GM12892 (cell line): Measurements from ENCODE around the gene PRR27.

ENCODE experiments used
- POLR2A ChIP-seq: IDR thresholded peaks from 2 replicates; pipeline ENCODE4 v1.6.1; 2011; ENCODE audit warnings: low read depth, low read length, control low read depth
- POLR2AphosphoS5 ChIP-seq: IDR thresholded peaks from 2 replicates; pipeline ENCODE4 v1.6.1; 2011; ENCODE audit warnings: low read depth, low read length, control low read depth
- TAF1 ChIP-seq: IDR thresholded peaks from 2 replicates; pipeline ENCODE4 v1.6.1; 2011; ENCODE audit warnings: low read depth, mild to moderate bottlenecking, control low read depth, low read length, borderline replicate concordance

DNA sequence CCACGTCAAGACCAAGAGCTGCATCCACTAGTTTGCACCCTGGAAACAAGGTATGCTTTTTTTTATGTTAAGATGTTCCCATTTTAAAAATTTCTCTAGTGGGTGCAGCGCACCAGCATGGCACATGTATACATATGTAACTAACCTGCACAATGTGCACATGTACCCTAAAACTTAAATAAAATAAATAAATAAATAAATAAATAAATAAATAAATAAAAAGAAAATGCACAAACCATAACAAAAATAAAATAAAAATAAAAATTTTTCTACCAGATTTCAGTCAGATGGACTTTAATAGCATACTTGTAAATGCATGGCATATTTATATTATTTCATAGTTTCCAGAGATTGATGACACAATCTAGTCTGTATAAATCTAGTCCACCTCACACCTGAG, 1.9 kb upstream of the PRR27 start:
- TF ChIP-seq POLR2AphosphoS5, result no peak
- TF ChIP-seq TAF1, result no peak
- TF ChIP-seq POLR2A, result no peak
